ENCODE data around the gene PHC2.

The PHC2 gene

GRCh38 chr1:33342041-33342723 is 88.7 kb downstream of the PHC2 start:
- TF ChIP-seq SNAI2 (CRISPR knock-in tag; IDR thresholded peaks at IDR 0.05) (no peak), ZFP30 (CRISPR knock-in tag; IDR thresholded peaks at IDR 0.05) (no peak), ESRRG (CRISPR knock-in tag; IDR thresholded peaks at IDR 0.05) (no peak), PPARA (CRISPR knock-in tag; IDR thresholded peaks at IDR 0.05; ENCODE audit: borderline replicate concordance) (no peak), ZC3H10 (CRISPR knock-in tag; IDR thresholded peaks at IDR 0.05) (no peak), POU6F1 (CRISPR knock-in tag; IDR thresholded peaks at IDR 0.05; ENCODE audit: borderline replicate concordance, low read depth) (no peak), TOX (CRISPR knock-in tag; IDR thresholded peaks at IDR 0.05; ENCODE audit: borderline replicate concordance) (no peak), ZNF565 (CRISPR knock-in tag; conservative IDR thresholded peaks at IDR 0.05; ENCODE audit: low read depth) (no peak), ZNF8 (CRISPR knock-in tag; IDR thresholded peaks at IDR 0.05) (no peak), GLIS3 (CRISPR knock-in tag; IDR thresholded peaks at IDR 0.05) (no peak), RARB (CRISPR knock-in tag; IDR thresholded peaks at IDR 0.05) (no peak), TCF4 (CRISPR knock-in tag; IDR thresholded peaks at IDR 0.05; ENCODE audit: borderline replicate concordance) (no peak), ZFP3 (CRISPR knock-in tag; IDR thresholded peaks at IDR 0.05) (no peak), OSR1 (CRISPR knock-in tag; IDR thresholded peaks at IDR 0.05) (no peak), ZNF70 (CRISPR knock-in tag; IDR thresholded peaks at IDR 0.05) (no peak)
- TF ChIP-seq, protein P1, sequence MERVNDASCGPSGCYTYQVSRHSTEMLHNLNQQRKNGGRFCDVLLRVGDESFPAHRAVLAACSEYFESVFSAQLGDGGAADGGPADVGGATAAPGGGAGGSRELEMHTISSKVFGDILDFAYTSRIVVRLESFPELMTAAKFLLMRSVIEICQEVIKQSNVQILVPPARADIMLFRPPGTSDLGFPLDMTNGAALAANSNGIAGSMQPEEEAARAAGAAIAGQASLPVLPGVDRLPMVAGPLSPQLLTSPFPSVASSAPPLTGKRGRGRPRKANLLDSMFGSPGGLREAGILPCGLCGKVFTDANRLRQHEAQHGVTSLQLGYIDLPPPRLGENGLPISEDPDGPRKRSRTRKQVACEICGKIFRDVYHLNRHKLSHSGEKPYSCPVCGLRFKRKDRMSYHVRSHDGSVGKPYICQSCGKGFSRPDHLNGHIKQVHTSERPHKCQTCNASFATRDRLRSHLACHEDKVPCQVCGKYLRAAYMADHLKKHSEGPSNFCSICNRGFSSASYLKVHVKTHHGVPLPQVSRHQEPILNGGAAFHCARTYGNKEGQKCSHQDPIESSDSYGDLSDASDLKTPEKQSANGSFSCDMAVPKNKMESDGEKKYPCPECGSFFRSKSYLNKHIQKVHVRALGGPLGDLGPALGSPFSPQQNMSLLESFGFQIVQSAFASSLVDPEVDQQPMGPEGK (CRISPR knock-in tag; IDR thresholded peaks at IDR 0.05; ENCODE audit: borderline replicate concordance): no peak
- TF ChIP-seq, protein P2, sequence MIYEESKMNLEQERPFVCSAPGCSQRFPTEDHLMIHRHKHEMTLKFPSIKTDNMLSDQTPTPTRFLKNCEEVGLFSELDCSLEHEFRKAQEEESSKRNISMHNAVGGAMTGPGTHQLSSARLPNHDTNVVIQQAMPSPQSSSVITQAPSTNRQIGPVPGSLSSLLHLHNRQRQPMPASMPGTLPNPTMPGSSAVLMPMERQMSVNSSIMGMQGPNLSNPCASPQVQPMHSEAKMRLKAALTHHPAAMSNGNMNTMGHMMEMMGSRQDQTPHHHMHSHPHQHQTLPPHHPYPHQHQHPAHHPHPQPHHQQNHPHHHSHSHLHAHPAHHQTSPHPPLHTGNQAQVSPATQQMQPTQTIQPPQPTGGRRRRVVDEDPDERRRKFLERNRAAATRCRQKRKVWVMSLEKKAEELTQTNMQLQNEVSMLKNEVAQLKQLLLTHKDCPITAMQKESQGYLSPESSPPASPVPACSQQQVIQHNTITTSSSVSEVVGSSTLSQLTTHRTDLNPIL (CRISPR knock-in tag; IDR thresholded peaks at IDR 0.05; ENCODE audit: low read depth): no peak
- TF ChIP-seq, protein P3, sequence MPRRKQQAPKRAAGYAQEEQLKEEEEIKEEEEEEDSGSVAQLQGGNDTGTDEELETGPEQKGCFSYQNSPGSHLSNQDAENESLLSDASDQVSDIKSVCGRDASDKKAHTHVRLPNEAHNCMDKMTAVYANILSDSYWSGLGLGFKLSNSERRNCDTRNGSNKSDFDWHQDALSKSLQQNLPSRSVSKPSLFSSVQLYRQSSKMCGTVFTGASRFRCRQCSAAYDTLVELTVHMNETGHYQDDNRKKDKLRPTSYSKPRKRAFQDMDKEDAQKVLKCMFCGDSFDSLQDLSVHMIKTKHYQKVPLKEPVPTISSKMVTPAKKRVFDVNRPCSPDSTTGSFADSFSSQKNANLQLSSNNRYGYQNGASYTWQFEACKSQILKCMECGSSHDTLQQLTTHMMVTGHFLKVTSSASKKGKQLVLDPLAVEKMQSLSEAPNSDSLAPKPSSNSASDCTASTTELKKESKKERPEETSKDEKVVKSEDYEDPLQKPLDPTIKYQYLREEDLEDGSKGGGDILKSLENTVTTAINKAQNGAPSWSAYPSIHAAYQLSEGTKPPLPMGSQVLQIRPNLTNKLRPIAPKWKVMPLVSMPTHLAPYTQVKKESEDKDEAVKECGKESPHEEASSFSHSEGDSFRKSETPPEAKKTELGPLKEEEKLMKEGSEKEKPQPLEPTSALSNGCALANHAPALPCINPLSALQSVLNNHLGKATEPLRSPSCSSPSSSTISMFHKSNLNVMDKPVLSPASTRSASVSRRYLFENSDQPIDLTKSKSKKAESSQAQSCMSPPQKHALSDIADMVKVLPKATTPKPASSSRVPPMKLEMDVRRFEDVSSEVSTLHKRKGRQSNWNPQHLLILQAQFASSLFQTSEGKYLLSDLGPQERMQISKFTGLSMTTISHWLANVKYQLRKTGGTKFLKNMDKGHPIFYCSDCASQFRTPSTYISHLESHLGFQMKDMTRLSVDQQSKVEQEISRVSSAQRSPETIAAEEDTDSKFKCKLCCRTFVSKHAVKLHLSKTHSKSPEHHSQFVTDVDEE (CRISPR knock-in tag; IDR thresholded peaks at IDR 0.05): no peak
- TF ChIP-seq, protein P4, sequence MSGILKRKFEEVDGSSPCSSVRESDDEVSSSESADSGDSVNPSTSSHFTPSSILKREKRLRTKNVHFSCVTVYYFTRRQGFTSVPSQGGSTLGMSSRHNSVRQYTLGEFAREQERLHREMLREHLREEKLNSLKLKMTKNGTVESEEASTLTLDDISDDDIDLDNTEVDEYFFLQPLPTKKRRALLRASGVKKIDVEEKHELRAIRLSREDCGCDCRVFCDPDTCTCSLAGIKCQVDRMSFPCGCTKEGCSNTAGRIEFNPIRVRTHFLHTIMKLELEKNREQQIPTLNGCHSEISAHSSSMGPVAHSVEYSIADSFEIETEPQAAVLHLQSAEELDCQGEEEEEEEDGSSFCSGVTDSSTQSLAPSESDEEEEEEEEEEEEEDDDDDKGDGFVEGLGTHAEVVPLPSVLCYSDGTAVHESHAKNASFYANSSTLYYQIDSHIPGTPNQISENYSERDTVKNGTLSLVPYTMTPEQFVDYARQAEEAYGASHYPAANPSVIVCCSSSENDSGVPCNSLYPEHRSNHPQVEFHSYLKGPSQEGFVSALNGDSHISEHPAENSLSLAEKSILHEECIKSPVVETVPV (CRISPR knock-in tag; IDR thresholded peaks at IDR 0.05): no peak
- peak; percentile 76 for ATAC-seq

GRCh38 chr1:33341190-33341589 is 89.7 kb downstream of the PHC2 start:
- no peak for ATAC-seq
- TF ChIP-seq, protein P4 (CRISPR knock-in tag; IDR thresholded peaks at IDR 0.05): no peak
- TF ChIP-seq SNAI2 (CRISPR knock-in tag; IDR thresholded peaks at IDR 0.05) (no peak), BACH2 (CRISPR knock-in tag; IDR thresholded peaks at IDR 0.05; ENCODE audit: borderline replicate concordance) (no peak), ZFP30 (CRISPR knock-in tag; IDR thresholded peaks at IDR 0.05) (no peak), CSDC2 (CRISPR knock-in tag; IDR thresholded peaks at IDR 0.05) (no peak), ZNF70 (CRISPR knock-in tag; IDR thresholded peaks at IDR 0.05) (no peak), TCF4 (CRISPR knock-in tag; IDR thresholded peaks at IDR 0.05; ENCODE audit: borderline replicate concordance) (no peak), OSR1 (CRISPR knock-in tag; IDR thresholded peaks at IDR 0.05) (no peak), GLIS3 (CRISPR knock-in tag; IDR thresholded peaks at IDR 0.05) (no peak), RARB (CRISPR knock-in tag; IDR thresholded peaks at IDR 0.05) (no peak), PPARA (CRISPR knock-in tag; IDR thresholded peaks at IDR 0.05; ENCODE audit: borderline replicate concordance) (no peak), ISL1 (CRISPR knock-in tag; IDR thresholded peaks at IDR 0.05) (no peak), ZFP3 (CRISPR knock-in tag; IDR thresholded peaks at IDR 0.05) (no peak)
- TF ChIP-seq, protein P2 (CRISPR knock-in tag; IDR thresholded peaks at IDR 0.05; ENCODE audit: low read depth): no peak
- TF ChIP-seq, protein P1 (CRISPR knock-in tag; IDR thresholded peaks at IDR 0.05; ENCODE audit: borderline replicate concordance): no peak
